C1 segment of cervical spinal cord (tissue), 14 donors: Measurements from ENCODE around the gene EFCAB13.
"Not testable (repeated sequence)": the region's sequence is repeated elsewhere in the genome, so short reads cannot be mapped to it uniquely, and the experiment has no call there.

Experiments
- DNase-seq, 14 donors: peaks; one replicate each; lab custom pipeline; 2025; lab: John Stamatoyannopoulos, UW

The EFCAB13 gene

GRCh38 chr17:47324224-47325020 is 667 bp downstream of the EFCAB13 start:
- DNase-seq: peak in 8 of 14 donors; percentile 16 to 68 (median 39)

GRCh38 chr17:47325176-47325575 is 1.4 kb downstream of the EFCAB13 start:
- DNase-seq: no peak

GRCh38 chr17:47330548-47330947 is 6.8 kb downstream of the EFCAB13 start:
- DNase-seq: no peak

- DNase-seq: no peak
Measured at GRCh38 chr17:47332287-47332686, 8.5 kb downstream of the EFCAB13 start.

DNA sequence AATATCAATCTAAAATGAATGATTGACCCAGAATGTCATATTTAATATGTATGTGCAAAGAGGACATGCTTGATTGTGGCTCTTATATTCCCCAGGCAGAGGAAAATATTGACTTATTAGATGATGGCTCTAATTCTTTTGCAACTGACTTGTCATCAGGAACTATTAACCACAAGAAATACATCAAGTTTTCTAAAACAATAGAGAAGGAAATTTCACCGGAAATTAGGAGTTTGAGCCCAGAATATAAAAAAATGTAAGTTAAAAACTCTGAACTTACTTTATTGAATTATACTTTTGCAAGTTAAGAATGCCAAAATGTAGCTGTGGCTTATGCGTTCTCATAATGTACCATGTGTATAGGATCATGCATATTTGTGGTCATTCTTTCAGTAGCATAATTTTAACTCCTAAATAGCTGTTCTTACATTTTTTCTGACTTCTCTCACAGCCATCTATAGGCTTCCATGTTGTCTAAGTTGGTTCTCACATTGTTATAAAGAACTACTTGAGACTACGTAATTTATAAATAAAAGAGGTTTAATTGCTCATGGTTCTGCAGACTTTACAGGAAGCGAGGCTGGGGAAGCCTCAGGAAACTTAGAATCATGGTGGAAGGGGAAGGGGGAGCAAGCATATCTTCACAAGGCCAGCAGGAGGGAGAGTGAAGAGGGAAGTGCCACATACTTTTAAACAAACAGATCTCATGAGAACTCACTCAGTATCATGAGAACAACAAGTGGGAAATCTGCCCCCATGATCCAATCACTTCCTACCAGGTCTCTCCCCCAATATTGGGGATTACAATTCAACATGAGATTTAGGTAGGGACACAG is 11.6 kb downstream of the EFCAB13 start:
- DNase-seq: no peak

GRCh38 chr17:47338026-47338425 is 14.3 kb downstream of the EFCAB13 start:
- no peak for DNase-seq

DNA sequence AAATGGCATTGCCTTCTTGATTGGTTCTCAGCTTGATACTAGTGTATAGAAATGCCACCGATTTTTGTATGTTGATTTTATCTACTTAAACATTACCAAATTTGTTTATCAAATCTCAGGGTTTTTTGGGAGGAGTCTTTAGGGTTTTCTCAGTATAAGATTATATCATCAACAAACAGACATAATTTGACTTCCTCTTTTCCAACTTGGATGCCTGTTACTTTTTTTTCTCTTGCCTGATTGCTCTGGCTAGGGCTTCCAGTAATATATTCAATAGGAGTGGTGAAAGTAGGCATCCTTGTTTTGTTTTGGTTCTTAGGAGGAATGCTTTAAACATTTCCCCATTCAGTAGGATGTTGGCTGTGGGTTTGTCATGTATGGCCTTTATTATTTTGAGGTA is 29.1 kb downstream of the EFCAB13 start:
- no peak for DNase-seq

GRCh38 chr17:47358652-47359051 is 34.9 kb downstream of the EFCAB13 start:
- no peak for DNase-seq

DNA sequence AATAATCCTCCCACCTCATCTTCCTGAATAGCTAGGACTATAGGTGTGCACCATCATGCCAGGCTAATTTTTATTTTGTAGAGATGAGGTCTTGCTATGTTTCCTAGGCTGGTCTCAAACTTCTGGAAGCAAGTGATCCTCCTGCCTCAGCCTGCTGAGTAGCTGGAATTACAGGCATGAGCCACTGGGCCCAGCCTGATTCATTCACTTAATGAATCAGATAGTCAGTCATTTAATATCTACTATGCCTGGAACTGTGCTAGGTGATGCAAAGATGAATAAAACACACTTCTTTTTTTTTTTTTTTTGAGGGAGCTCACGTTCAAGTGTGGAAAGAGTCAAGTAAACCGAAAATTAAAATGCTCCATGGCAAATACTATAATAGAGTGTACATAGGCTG is 39.4 kb downstream of the EFCAB13 start:
- DNase-seq: no peak

GRCh38 chr17:47367257-47367656 is 43.5 kb downstream of the EFCAB13 start:
- DNase-seq: no peak

GRCh38 chr17:47368262-47368661 is 44.5 kb downstream of the EFCAB13 start:
- no peak for DNase-seq

DNA sequence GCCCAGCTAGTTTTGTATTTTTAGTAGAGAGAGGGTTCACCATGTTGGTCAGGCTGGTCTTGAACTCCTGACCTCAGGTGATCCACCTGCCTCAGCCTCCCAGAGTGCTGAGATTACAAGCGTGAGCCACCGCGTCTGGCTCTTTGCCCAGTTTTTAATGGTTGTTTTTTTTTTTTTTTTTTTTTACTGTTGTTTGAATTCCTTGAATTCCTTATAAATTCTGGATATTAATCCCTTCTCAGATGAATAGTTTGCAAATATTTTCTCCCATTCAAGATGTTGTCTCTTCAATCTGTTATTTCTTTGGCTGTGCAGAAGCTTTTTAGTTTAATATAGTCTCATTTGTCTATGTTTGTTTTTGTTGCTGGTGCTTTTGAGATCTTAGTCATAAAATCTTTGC is 47.1 kb downstream of the EFCAB13 start:
- DNase-seq: not testable (repeated sequence)

DNA sequence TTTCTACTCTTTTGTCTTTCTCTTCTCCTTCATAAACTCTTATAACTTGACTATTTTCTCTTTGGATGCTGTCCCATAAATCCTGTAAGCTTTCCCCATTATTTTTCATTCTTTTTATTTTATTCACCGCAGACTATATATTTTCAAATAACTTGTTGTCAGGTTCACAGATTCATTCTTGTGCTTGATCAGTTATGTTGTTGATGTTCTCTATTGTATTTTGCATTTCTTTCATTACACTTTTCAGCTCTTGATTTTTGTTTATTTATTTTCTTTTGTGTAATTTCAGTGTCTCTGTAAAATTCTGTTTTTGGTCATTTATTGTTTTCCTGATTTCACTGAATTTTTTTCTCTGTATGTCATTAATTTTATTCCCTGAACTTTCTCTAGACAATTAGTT is 49.2 kb downstream of the EFCAB13 start:
- DNase-seq: no peak

DNA sequence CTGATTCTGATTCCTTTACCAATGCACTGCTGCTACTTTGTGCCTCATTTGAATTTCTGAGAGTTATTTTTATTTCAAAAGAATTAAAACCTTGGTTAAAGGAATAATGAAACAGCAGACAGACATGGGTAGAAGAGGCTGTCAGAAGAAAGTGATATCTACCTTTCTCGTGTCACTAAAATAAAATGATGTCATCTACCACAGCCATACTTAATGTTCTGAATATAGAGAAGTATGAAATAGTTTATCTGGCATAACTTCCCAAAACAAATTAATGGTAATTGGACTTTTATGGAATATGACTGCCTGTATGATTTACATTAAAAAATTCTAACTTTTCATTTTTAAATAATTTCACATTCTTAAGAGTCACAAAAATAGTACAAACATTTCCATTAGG is 52.5 kb downstream of the EFCAB13 start:
- DNase-seq: no peak

DNA sequence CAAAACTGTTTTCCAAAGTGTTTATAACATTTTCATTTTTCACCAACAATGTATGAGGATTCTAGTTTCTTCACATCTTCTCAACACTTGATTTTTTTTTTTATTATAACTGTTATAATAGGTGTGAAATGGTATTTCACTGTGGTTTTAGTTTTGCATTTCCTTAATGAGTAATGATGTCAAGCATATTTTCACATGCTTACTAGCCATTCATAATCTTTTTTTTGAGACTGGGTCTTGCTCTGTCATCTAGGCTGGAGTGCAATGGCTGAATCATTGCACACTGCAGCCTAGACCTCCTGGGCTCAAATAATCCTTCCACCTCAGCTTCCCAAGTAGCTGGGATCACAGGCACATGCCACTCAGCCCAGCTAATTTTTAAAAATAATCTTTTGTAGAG is 65.1 kb downstream of the EFCAB13 start:
- DNase-seq: no peak

- DNase-seq: not testable (repeated sequence)
Measured at GRCh38 chr17:47397532-47398128, 73.9 kb downstream of the EFCAB13 start.

DNA sequence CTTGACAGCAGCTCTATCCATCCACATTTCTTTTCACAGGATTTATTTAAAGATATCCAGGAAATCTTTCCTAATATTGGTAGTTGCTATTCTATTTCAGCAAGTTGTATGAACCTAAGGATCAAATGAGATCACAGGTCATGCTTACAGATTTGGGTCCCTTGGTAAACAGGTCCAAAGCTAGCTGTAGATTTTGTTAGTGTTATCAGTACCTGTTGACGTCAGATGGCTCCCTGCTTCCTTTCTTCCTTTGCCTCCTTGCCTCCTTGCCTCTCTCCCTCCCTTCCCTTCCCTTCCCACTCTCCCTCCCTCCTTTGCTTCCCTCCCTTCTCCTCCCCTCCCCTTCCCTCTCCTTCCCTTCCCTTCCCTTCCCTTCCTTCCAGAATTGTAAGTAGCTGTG is 76.6 kb downstream of the EFCAB13 start:
- no peak for DNase-seq

DNA sequence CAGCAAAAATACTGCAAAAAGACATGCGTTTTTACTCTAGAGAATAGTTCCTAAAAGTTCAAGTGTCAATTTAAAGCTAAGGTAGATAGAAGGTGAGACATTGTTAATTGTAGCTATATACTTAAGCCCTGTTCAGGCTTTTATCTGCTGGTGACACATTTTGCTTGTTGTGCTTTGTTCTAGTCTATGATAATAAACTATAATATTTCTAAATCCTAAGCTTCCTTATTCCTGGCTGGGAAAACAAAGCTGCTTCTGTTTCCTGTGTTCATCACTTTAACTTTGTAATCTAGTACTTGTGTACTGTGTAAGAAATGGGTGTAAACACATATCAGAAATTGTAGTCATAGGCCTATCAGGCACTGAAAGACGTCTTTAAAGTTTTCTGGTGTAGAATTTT is 77.3 kb downstream of the EFCAB13 start:
- no peak for DNase-seq

DNA sequence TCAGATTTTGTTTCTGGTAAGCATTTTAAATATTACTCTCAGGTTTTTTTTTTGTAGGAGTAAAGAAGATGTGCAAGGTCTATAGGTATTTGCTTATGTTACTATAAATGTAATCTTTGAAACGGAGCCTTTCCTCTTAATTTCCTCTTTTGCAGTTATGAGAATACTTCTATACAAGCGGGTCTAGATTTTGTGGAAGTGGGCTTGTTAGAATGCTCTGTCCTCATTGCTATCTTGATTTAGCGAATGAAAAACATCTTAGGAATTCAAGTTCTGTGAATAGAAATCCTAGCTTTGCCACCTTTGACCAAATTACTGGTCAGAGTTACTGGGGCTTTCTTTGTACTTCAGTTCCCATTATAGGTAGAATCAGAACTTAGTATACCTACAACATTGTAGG is 80.3 kb downstream of the EFCAB13 start:
- DNase-seq: no peak

DNA sequence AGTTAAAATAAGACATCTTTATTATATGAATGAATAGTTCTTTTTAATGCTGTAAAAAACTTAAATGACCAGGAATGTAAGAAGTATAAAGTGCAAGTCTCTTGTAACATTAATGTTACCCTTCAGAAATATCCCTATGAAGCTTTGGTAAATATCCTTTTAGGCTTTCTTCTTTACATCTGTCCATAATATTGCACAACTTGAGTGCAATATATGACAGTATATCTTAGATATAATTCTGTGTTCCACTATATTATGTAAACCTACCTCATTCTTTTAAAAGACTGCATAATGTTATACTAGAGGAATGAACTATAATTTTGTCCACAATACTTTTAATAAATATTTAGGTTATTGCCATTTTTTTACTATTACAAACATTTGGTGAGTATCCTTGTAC is 81.1 kb downstream of the EFCAB13 start:
- no peak for DNase-seq

- no peak for DNase-seq
Measured at GRCh38 chr17:47413872-47414271, 90.1 kb downstream of the EFCAB13 start.

GRCh38 chr17:47414612-47415011 is 90.9 kb downstream of the EFCAB13 start:
- DNase-seq: no peak
